Fibroblast of skin of back (primary cell): ENCODE data around the gene FGF10. TPM values are rescaled to one million over a fixed set of nuclear protein-coding genes. Genes with fewer than 3 reads are reported as not detected.
A peak's percentile ranks its signal among the peaks of the same experiment; 100 is the strongest.

Experiments
- DNase-seq: peaks from one replicate; pipeline ENCODE4 v3.0.0-alpha.2; 2013
- polyA plus RNA-seq, 2 experiments: library from polyadenylated mRNA; unstranded; fragments of 120-200 nt; gene quantifications; one replicate each; pipeline ENCODE4 v1.2.1, GENCODE V29; 2013; ENCODE audit not compliant: insufficient read length in 2 of 2

Gene FGF10
- polyA plus RNA-seq (2013, experiment 1 of 2; ENCODE audit: insufficient read length), result not detected
- not detected for polyA plus RNA-seq (2013, experiment 2 of 2; ENCODE audit: insufficient read length)

- peak; percentile 22 for DNase-seq
These were observed at the start of gene FGF10 for GRCh38 chr5:44389090-44389822. FGF10 (minus strand) TSS chr5:44389420; CDS start chr5:44388682, 738 bp downstream.

- no peak for DNase-seq
These were observed 37.7 kb upstream of the FGF10 start for GRCh38 chr5:44426944-44427343.

GRCh38 chr5:44412286-44412685 is 23.1 kb upstream of the FGF10 start:
- no peak for DNase-seq

GRCh38 chr5:44402084-44402483 is 12.9 kb upstream of the FGF10 start:
- no peak for DNase-seq

GRCh38 chr5:44401611-44402010 is 12.4 kb upstream of the FGF10 start:
- DNase-seq, result no peak

GRCh38 chr5:44398382-44398781 is 9.2 kb upstream of the FGF10 start:
- no peak for DNase-seq

- no peak for DNase-seq
These were observed 7.1 kb upstream of the FGF10 start for GRCh38 chr5:44396312-44396711.

GRCh38 chr5:44390351-44390750 is 1.1 kb upstream of the FGF10 start:
- no peak for DNase-seq

GRCh38 chr5:44389823-44390143 is 563 bp upstream of the FGF10 start:
- no peak for DNase-seq

- DNase-seq, result peak; percentile 27
These were observed 715 bp downstream of the FGF10 start for GRCh38 chr5:44388321-44389089.

- no peak for DNase-seq
These were observed 1.3 kb downstream of the FGF10 start for GRCh38 chr5:44387921-44388320.

GRCh38 chr5:44387406-44387805 is 1.8 kb downstream of the FGF10 start:
- no peak for DNase-seq

GRCh38 chr5:44385291-44385900 is 3.8 kb downstream of the FGF10 start:
- DNase-seq, result no peak

- no peak for DNase-seq
These were observed 4.4 kb downstream of the FGF10 start for GRCh38 chr5:44384816-44385215.

GRCh38 chr5:44382894-44383293 is 6.3 kb downstream of the FGF10 start:
- no peak for DNase-seq

GRCh38 chr5:44377057-44377456 is 12.2 kb downstream of the FGF10 start:
- no peak for DNase-seq

- DNase-seq, result peak; percentile 14
These were observed 17.2 kb downstream of the FGF10 start for GRCh38 chr5:44372028-44372427.

- DNase-seq, result no peak
These were observed 22.0 kb downstream of the FGF10 start for GRCh38 chr5:44367203-44367602.

- peak; percentile 70 for DNase-seq
These were observed 23.9 kb downstream of the FGF10 start for GRCh38 chr5:44365345-44365744.

GRCh38 chr5:44364097-44364496 is 25.1 kb downstream of the FGF10 start:
- no peak for DNase-seq

GRCh38 chr5:44361342-44362001 is 27.7 kb downstream of the FGF10 start:
- DNase-seq, result no peak

GRCh38 chr5:44360919-44361318 is 28.3 kb downstream of the FGF10 start:
- DNase-seq, result no peak

- no peak for DNase-seq
These were observed 30.8 kb downstream of the FGF10 start for GRCh38 chr5:44358421-44358820.
